IMR-90 (cell line): Measurements from ENCODE around the gene SOX6. TPM values are rescaled to one million over a fixed set of nuclear protein-coding genes. Genes with fewer than 3 reads are reported as not detected.

Source experiments
- ATAC-seq: fragments of 200-7000 bp; cut with Tn5 transposase; 2 replicates; pipeline ENCODE4 v1.9.1; 2020; ENCODE audit warnings: low read depth, mild to moderate bottlenecking, moderate library complexity
- BruUV-seq: library from RNA; stranded (reverse); fragments of 400-500 nt; replicated peaks from 2 replicates; lab custom pipeline; 2021; lab: Mats Ljungman, UMichigan
- CTCF ChIA-PET: fragments of 300-600 bp; formaldehyde crosslinking; extraction: SDS; loops from one replicate; lab custom pipeline; 2021; ENCODE audit warnings: antibody characterized with exemption; lab: Yijun Ruan, JAX
- POLR2A ChIA-PET: fragments of 300-600 bp; sonication (Branson Sonifier 250); formaldehyde crosslinking; loops from one replicate; lab custom pipeline; 2022; ENCODE audit warnings: antibody characterized with exemption; ENCODE audit not compliant: unreplicated experiment; lab: Charles Lee
- DNase-seq: peaks from one replicate; pipeline ENCODE4 v3.0.0; 2013
- H2AFZ ChIP-seq: replicated peaks from 2 replicates; pipeline ENCODE3; 2013; ENCODE audit warnings: low read length, mild to moderate bottlenecking; ENCODE audit not compliant: poor library complexity
- H2AK5ac ChIP-seq: 2 replicates; pipeline ENCODE4 v1.6.1; 2013; ENCODE audit warnings: low read depth, low read length, inconsistent platforms
- H2AK9ac ChIP-seq: replicated peaks from 2 replicates; pipeline ENCODE3; 2013; ENCODE audit warnings: mild to moderate bottlenecking, low read depth, low read length, moderate library complexity; ENCODE audit not compliant: poor library complexity
- H2BK120ac ChIP-seq: 2 replicates; pipeline ENCODE4 v1.6.1; 2013; ENCODE audit warnings: low read depth, low read length, inconsistent platforms
- H2BK15ac ChIP-seq: 3 replicates; pipeline ENCODE4 v1.6.1; 2013; ENCODE audit warnings: low read depth, low read length, inconsistent platforms
- H2BK20ac ChIP-seq: 2 replicates; pipeline ENCODE4 v1.6.1; 2013; ENCODE audit warnings: low read depth, mild to moderate bottlenecking, inconsistent platforms, low read length, moderate library complexity
- H2BK5ac ChIP-seq: 2 replicates; pipeline ENCODE4 v1.6.1; 2013; ENCODE audit warnings: mild to moderate bottlenecking, low read depth, low read length, inconsistent platforms; ENCODE audit not compliant: poor library complexity, severe bottlenecking
- H3K14ac ChIP-seq: replicated peaks from 2 replicates; pipeline ENCODE4 v1.6.1; 2013; ENCODE audit warnings: low read depth, low read length, inconsistent platforms
- H3K18ac ChIP-seq: 2 replicates; pipeline ENCODE4 v1.6.1; 2013; ENCODE audit warnings: low read depth, low read length, control low read depth
- H3K23ac ChIP-seq: 2 replicates; pipeline ENCODE4 v1.6.1; 2013; ENCODE audit warnings: low read depth, low read length, inconsistent platforms
- H3K27ac ChIP-seq: 2 replicates; pipeline ENCODE4 v1.5.1; 2013; ENCODE audit warnings: mild to moderate bottlenecking, control low read depth, low read length; ENCODE audit not compliant: insufficient read depth
- H3K27me3 ChIP-seq: 2 replicates; pipeline ENCODE4 v1.6.1; 2013; ENCODE audit warnings: low read length; ENCODE audit not compliant: control insufficient read depth, insufficient read depth
- H3K36me3 ChIP-seq: 2 replicates; pipeline ENCODE4 v1.6.1; 2013; ENCODE audit warnings: low read length, mixed read lengths; ENCODE audit not compliant: control insufficient read depth, insufficient read depth
- H3K4ac ChIP-seq: 2 replicates; pipeline ENCODE4 v1.6.1; 2013; ENCODE audit warnings: low read depth, low read length, inconsistent platforms
- H3K4me1 ChIP-seq: 2 replicates; pipeline ENCODE4 v1.6.1; 2013; ENCODE audit warnings: low read length, mixed read lengths; ENCODE audit not compliant: control insufficient read depth, insufficient read depth
- H3K4me2 ChIP-seq: 2 replicates; pipeline ENCODE4 v1.6.1; 2013; ENCODE audit warnings: low read depth, mild to moderate bottlenecking, control low read depth, low read length, moderate library complexity
- H3K4me3 ChIP-seq: 2 replicates; pipeline ENCODE4 v1.5.1; 2013; ENCODE audit warnings: low read depth, mild to moderate bottlenecking, control low read depth, low read length, moderate library complexity; ENCODE audit not compliant: insufficient read depth
- H3K56ac ChIP-seq: 2 replicates; pipeline ENCODE4 v1.6.1; 2013; ENCODE audit warnings: low read length, inconsistent platforms; ENCODE audit not compliant: insufficient read depth; ENCODE audit errors: extremely low read depth
- H3K79me1 ChIP-seq, 2 experiments: 2 replicates each; pipeline ENCODE4 v1.6.1; 2013; ENCODE audit warnings: low read length in 2 of 2, inconsistent platforms in 1 of 2, low read depth in 1 of 2
- H3K9ac ChIP-seq: 2 replicates; pipeline ENCODE4 v1.6.1; 2013; ENCODE audit warnings: low read depth, low read length, control low read depth
- H3K9me1 ChIP-seq: 2 replicates; pipeline ENCODE4 v1.6.1; 2013; ENCODE audit warnings: low read length, inconsistent platforms; ENCODE audit not compliant: insufficient read depth
- H3K9me3 ChIP-seq: 2 replicates; pipeline ENCODE4 v1.6.1; 2013; ENCODE audit warnings: low read length; ENCODE audit not compliant: control insufficient read depth, insufficient read depth
- H4K20me1 ChIP-seq: 2 replicates; pipeline ENCODE4 v1.6.1; 2013; ENCODE audit warnings: low read length, inconsistent platforms; ENCODE audit not compliant: insufficient read depth
- H4K5ac ChIP-seq: 2 replicates; pipeline ENCODE4 v1.6.1; 2013; ENCODE audit warnings: mild to moderate bottlenecking, low read depth, low read length, control low read depth
- H4K8ac ChIP-seq, 2 experiments: 2 replicates each; pipeline ENCODE4 v1.6.1; 2013; ENCODE audit warnings: low read depth in 2 of 2, low read length in 2 of 2, control low read depth in 1 of 2, inconsistent platforms in 1 of 2
- H4K91ac ChIP-seq: 2 replicates; pipeline ENCODE4 v1.6.1; 2013; ENCODE audit warnings: low read depth, low read length, inconsistent platforms; ENCODE audit not compliant: insufficient read depth
- MAFK ChIP-seq: IDR thresholded peaks from 2 replicates; pipeline ENCODE4 v1.6.1; 2012; ENCODE audit warnings: low read depth, low read length, improper control_type of control experiment
- WGBS, 2 experiments: methylation state at CpG; one replicate each; pipeline versions ENCODE4 v1.1.5 to v1.1.7; 2013; ENCODE audit warnings: missing lambda C conversion rate in 2 of 2; ENCODE audit not compliant: insufficient read length in 1 of 2; ENCODE audit errors: extremely low coverage in 2 of 2; 5-methylcytosine and 5-hydroxymethylcytosine counted together
- dilution Hi-C: fragments of 300-500 bp; cut with HindIII; formaldehyde crosslinking; loops from one replicate; pipeline ENCODE4 v1.14.3; 2018; ENCODE audit warnings: low sequenced_read_pairs; ENCODE audit not compliant: unreplicated experiment
- in situ Hi-C: fragments of 300-500 bp; cut with MboI; formaldehyde crosslinking; loops from 3 replicates; pipeline ENCODE4 v1.14.3; 2019; ENCODE audit warnings: low sequenced_read_pairs, inconsistent platforms, mixed read lengths
- intact Hi-C: fragments of 100-400 bp; cut with micrococcal nuclease; formaldehyde crosslinking; loops from 2 replicates; pipeline ENCODE4 v1.10.0; 2022
- polyA plus RNA-seq, 3 experiments: library from polyadenylated mRNA; depleted of rRNA; stranded (reverse); fragments of >200 nt; gene quantifications; 2 replicates each; pipeline ENCODE4 v1.2.3, GENCODE V29; 2012; ENCODE audit warnings: low replicate concordance in 1 of 3
- total RNA-seq: library from RNA; depleted of rRNA; stranded (reverse); fragments of >200 nt; gene quantifications from 2 replicates; pipeline ENCODE4 v1.2.3, GENCODE V29; 2012
- TF ChIP-seq, protein P1 (sequence below): fragments of 150-350 bp; IDR thresholded peaks from 2 replicates; pipeline ENCODE4 v1.6.1; 2016; ENCODE audit warnings: low read depth, mild to moderate bottlenecking, low read length, moderate library complexity, borderline replicate concordance

The SOX6 gene
- total and polyA plus RNA-seq, 2 of the 4 experiments (the other 2 are of a cell fraction) = 1.7 to 7.7 TPM

DNA sequence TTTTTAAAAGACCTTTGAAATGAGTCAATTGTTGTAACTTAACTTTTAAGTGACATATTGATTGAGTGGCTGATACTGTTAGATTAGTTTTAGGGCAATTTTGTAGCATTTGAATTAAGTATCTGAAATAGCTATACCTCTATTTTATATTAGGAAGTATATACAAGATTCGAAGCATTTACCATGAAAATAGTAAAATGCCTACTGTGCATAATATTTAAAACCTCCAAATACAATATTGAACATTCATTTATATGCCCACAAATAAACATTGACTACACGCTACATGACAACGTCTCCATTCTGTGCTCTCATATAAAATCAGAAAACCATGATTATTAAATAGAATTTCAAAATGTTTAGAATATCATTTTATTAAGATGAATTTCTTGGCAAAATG is 14.5 kb downstream of the SOX6 start:
- Histone ChIP-seq H3K23ac (no peak overlapping the region), H3K9me1 (no peaks in the 10 kb centered on the region), H3K14ac (no peak overlapping the region), H3K9me3 (no peaks in the 10 kb centered on the region), H3K27me3 (no peaks in the 10 kb centered on the region), H2AK9ac (no peak overlapping the region), H3K27ac (no peak overlapping the region), H4K20me1 (no peaks in the 10 kb centered on the region), H3K36me3 (peaks cover 1% of the 10 kb centered on the region; the same call in 1 of the 2 replicates), H3K4me3 (no peak overlapping the region), H3K4ac (no peak overlapping the region), H2BK20ac (no peak overlapping the region), H2AFZ (no peak overlapping the region), H3K9ac (no peak overlapping the region), H3K4me2 (no peak overlapping the region), H2BK15ac (no peak overlapping the region), H4K91ac (no peak overlapping the region), H2AK5ac (no peak overlapping the region), H3K79me1 (peaks cover 0 to 2% of the 10 kb centered on the region in 2 experiments; a peak in 2 of 4 replicates), H3K4me1 (no peaks in the 10 kb centered on the region; the same call in 1 of the 2 replicates), H4K8ac (no peak overlapping the region), H2BK5ac (no peak overlapping the region), H3K56ac (no peak overlapping the region), H3K18ac (no peak overlapping the region), H4K5ac (no peak overlapping the region), H2BK120ac (no peak overlapping the region)
- intact Hi-C loops = loop anchor here (5.0 kb wide), 1 partner anchor 35 kb away; no protein-coding TSS in a partner anchor
- WGBS, 2 experiments = no CpG with 5 or more reads among the region's 3 CpGs
- no peak for ATAC-seq
- POLR2A ChIA-PET = no interaction called here
- DNase-seq = no peak
- TF ChIP-seq MAFK = peak; percentile 38; the same call in 1 of the 2 replicates
- TF ChIP-seq, protein P1, sequence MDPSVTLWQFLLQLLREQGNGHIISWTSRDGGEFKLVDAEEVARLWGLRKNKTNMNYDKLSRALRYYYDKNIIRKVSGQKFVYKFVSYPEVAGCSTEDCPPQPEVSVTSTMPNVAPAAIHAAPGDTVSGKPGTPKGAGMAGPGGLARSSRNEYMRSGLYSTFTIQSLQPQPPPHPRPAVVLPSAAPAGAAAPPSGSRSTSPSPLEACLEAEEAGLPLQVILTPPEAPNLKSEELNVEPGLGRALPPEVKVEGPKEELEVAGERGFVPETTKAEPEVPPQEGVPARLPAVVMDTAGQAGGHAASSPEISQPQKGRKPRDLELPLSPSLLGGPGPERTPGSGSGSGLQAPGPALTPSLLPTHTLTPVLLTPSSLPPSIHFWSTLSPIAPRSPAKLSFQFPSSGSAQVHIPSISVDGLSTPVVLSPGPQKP = no peak
- dilution Hi-C loops = no loop called here
- no TSS peak for BruUV-seq
- CTCF ChIA-PET = no interaction called here
- in situ Hi-C loops = no loop called here
